GM18507 (cell line): ENCODE data around the gene SMYD2.

Experiments
- DNase-seq: peaks from one replicate; pipeline ENCODE4 v3.0.0; 2011; ENCODE audit warnings: low read depth; ENCODE audit not compliant: insufficient read length; ENCODE audit errors: extremely low spot score
- FAIRE-seq: peaks from 2 replicates; lab custom pipeline; 2011; peaks lifted over from hg19 to GRCh38; lab: Jason Lieb, UNC

SMYD2 gene

GRCh38 chr1:214296860-214297745 is 16.1 kb downstream of the SMYD2 start:
- FAIRE-seq (no peak), DNase-seq (no peak)

- DNase-seq: no peak
- FAIRE-seq: no peak
Measured at GRCh38 chr1:214300149-214300780, 19.3 kb downstream of the SMYD2 start.

- FAIRE-seq (no peak), DNase-seq (no peak)
Measured at GRCh38 chr1:214301526-214301925, 20.6 kb downstream of the SMYD2 start.

- DNase-seq (no peak), FAIRE-seq (no peak)
Measured at GRCh38 chr1:214303141-214303930, 22.4 kb downstream of the SMYD2 start.

- DNase-seq (no peak), FAIRE-seq (no peak)
Measured at GRCh38 chr1:214305164-214305751, 24.3 kb downstream of the SMYD2 start.

- DNase-seq (no peak), FAIRE-seq (no peak)
Measured at GRCh38 chr1:214306269-214306668, 25.3 kb downstream of the SMYD2 start.

GRCh38 chr1:214310010-214310409 is 29.1 kb downstream of the SMYD2 start:
- FAIRE-seq (no peak), DNase-seq (no peak)

GRCh38 chr1:214310777-214311690 is 30.1 kb downstream of the SMYD2 start:
- DNase-seq: no peak
- FAIRE-seq: no peak

GRCh38 chr1:214312530-214313051 is 31.6 kb downstream of the SMYD2 start:
- FAIRE-seq: no peak
- no peak for DNase-seq

- DNase-seq (no peak), FAIRE-seq (no peak)
Measured at GRCh38 chr1:214314178-214314843, 33.4 kb downstream of the SMYD2 start.

- DNase-seq (no peak), FAIRE-seq (no peak)
Measured at GRCh38 chr1:214316593-214316992, 35.6 kb downstream of the SMYD2 start.

GRCh38 chr1:214317300-214317699 is 36.3 kb downstream of the SMYD2 start:
- DNase-seq (no peak), FAIRE-seq (no peak)

- FAIRE-seq (peak; percentile 24), DNase-seq (no peak)
Measured at GRCh38 chr1:214317734-214318133, 36.8 kb downstream of the SMYD2 start.

- DNase-seq: no peak
- FAIRE-seq: peak; percentile 63
Measured at GRCh38 chr1:214318356-214318755, 37.4 kb downstream of the SMYD2 start.

- no peak for DNase-seq
- no peak for FAIRE-seq
Measured at GRCh38 chr1:214318956-214319736, 38.2 kb downstream of the SMYD2 start.

- DNase-seq: no peak
- FAIRE-seq: no peak
Measured at GRCh38 chr1:214319938-214320337, 39.0 kb downstream of the SMYD2 start.

- FAIRE-seq (peak; percentile 61), DNase-seq (no peak)
Measured at GRCh38 chr1:214321705-214322453, 40.9 kb downstream of the SMYD2 start.
